Esophagus muscularis mucosa (tissue), 4 donors: ENCODE results near the gene ATP10A. TPM values are rescaled to one million over a fixed set of nuclear protein-coding genes. Genes with fewer than 3 reads are reported as not detected.

Experiments used
- DNase-seq: peaks from one replicate; pipeline ENCODE4 v3.0.0-alpha.2; 2017; ENCODE audit errors: extremely low spot score
- H3K27ac ChIP-seq, 4 donors: fragments of 200-600 bp; sonication (generic); replicated peaks in 1 of 4; 1 replicate in 3 of 4; 2 replicates in 1 of 4; pipeline ENCODE4 v1.5.1; 2016 to 2019; ENCODE audit warnings: mild to moderate bottlenecking in 1 of 4
- H3K27me3 ChIP-seq, 4 donors: fragments of 200-600 bp; sonication (generic); one replicate each; pipeline versions ENCODE4 v1.5.1 to v1.6.0; 2016 to 2019
- H3K36me3 ChIP-seq, 4 donors: fragments of 200-600 bp; sonication (generic); one replicate each; pipeline ENCODE4 v1.5.1; 2016 to 2019
- H3K4me1 ChIP-seq, 4 donors: fragments of 200-600 bp; sonication (generic); one replicate each; pipeline ENCODE4 v1.5.1; 2016 to 2019
- H3K4me3 ChIP-seq, 4 donors: fragments of 200-600 bp; sonication (generic); 1 replicate in 2 of 4; 2 replicates in 2 of 4; pipeline ENCODE4 v1.5.1; 2016 to 2019; ENCODE audit warnings: mild to moderate bottlenecking in 4 of 4, moderate library complexity in 1 of 4
- H3K9me3 ChIP-seq, 4 donors: fragments of 200-600 bp; sonication (generic); 1 replicate in 3 of 4; 2 replicates in 1 of 4; pipeline ENCODE4 v1.5.1; 2016 to 2019
- CTCF ChIP-seq, 3 experiments: fragments of 200-600 bp in 2 of 3; fragments of 450-650 bp in 1 of 3; sonication (generic) in 2 of 3; IDR thresholded peaks; one replicate each; pipeline ENCODE4 v1.5.1; 2017 to 2019; ENCODE audit warnings: antibody characterized with exemption in 3 of 3, mild to moderate bottlenecking in 2 of 3, moderate library complexity in 1 of 3
- EP300 ChIP-seq: sonication (generic); formaldehyde crosslinking; IDR thresholded peaks from one replicate; pipeline ENCODE4 v1.6.1; 2017; ENCODE audit warnings: antibody characterized with exemption
- POLR2A ChIP-seq: fragments of 450-650 bp; IDR thresholded peaks from one replicate; pipeline ENCODE4 v1.6.1; 2017; ENCODE audit warnings: antibody characterized with exemption, moderate library complexity, mild to moderate bottlenecking, low read depth
- POLR2AphosphoS5 ChIP-seq, 2 donors: sonication (generic); formaldehyde crosslinking; IDR thresholded peaks; one replicate each; pipeline ENCODE4 v1.6.1; 2017; ENCODE audit warnings: antibody characterized with exemption in 2 of 2
- WGBS: methylation state at CpG from one replicate; pipeline ENCODE4 v1.1.5; 2018; 5-methylcytosine and 5-hydroxymethylcytosine counted together
- intact Hi-C: fragments of 100-400 bp; cut with DNase I; formaldehyde crosslinking; loops from one replicate; pipeline ENCODE4 v1.15.1; 2023
- total RNA-seq, 4 donors: library from RNA; depleted of rRNA; stranded (reverse); fragments of >200 nt; gene quantifications; one replicate each; pipeline versions ENCODE4 v1.1.0 to v1.2.1, GENCODE V29; 2016

Gene ATP10A
- total RNA-seq, 4 donors from 2014 or later, result 23.9 to 51.9 (median 32.6) TPM

DNA sequence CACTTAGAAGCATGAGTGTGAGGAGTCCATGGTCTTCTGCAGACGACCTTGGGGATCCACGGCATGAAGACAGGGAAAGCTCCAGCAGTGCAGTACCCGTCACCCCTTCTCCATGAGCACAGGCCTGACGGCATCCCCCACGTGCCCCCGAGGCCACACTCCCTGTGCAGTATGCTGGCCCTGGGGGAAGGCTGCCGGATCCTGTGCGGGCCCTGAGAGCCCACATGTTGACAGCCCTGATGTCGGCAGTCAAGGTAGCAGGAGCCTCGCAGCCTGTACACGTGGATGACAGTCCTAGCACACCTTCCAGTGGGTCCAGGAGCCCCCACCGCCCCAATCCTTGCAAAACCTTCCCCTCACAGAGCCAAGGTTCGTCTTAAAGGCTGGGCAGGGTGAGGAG is 195.3 kb downstream of the ATP10A start:
- Histone ChIP-seq H3K27me3 (no peaks in the 10 kb centered on the region), H3K9me3 (no peaks in the 10 kb centered on the region), H3K4me1 (peaks cover 21 to 50% (median 46%) of the 10 kb centered on the region in 4 donors), H3K4me3 (no peak overlapping the region), H3K36me3 (no peaks in the 10 kb centered on the region), H3K27ac (peak overlapping the region; percentile 13 to 94 (median 88))
- WGBS, result 86% methylated on average over 13 of the region's 13 CpGs
- TF ChIP-seq POLR2AphosphoS5 (IDR thresholded peaks at IDR 0.05) (no peak), CTCF (IDR thresholded peaks at IDR 0.05) (no peak), EP300 (no peak), POLR2A (no peak)
- no peak for DNase-seq
- intact Hi-C loops, result loop anchor here (10.0 kb wide), 1 partner anchor 103 kb away; no protein-coding TSS in a partner anchor

- Histone ChIP-seq H3K36me3 (no peaks in the 10 kb centered on the region), H3K27me3 (no peaks in the 10 kb centered on the region), H3K27ac (no peak overlapping the region), H3K9me3 (no peaks in the 10 kb centered on the region), H3K4me1 (peaks cover 11 to 43% (median 27%) of the 10 kb centered on the region in 4 donors), H3K4me3 (no peak overlapping the region)
- intact Hi-C loops, result loop anchor here (10.0 kb wide), 1 partner anchor 101 kb away; no protein-coding TSS in a partner anchor
- DNase-seq, result no peak
- WGBS, result 85% methylated on average over 3 of the region's 3 CpGs
- no peak for TF ChIP-seq POLR2AphosphoS5 (IDR thresholded peaks at IDR 0.05)
- TF ChIP-seq CTCF (IDR thresholded peaks at IDR 0.05), result no peak
- TF ChIP-seq POLR2A, result no peak
- no peak for TF ChIP-seq EP300
Measured at GRCh38 chr15:25665913-25666312, 197.2 kb downstream of the ATP10A start.

DNA sequence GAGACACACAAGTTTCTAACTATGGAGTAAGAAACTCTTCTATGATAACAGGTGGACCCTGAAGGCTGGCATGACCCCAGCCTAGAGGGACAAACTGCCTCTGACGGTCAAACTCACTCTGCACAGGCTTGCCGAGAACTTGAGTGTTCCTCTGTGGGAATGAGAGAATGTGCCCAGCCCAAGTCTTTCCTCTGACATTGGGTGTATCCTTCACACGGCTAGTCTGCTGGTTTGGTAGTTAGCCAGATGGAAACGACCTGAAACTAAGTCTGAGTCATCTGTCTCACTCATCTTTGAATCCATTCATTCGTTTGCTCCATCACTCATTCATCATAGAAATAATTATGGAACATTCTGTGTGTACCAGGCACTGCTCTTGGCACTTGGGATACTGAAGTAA is 198.4 kb downstream of the ATP10A start:
- Histone ChIP-seq H3K27me3 (no peaks in the 10 kb centered on the region), H3K4me3 (no peak overlapping the region), H3K9me3 (no peaks in the 10 kb centered on the region), H3K4me1 (peaks cover under 1 to 33% (median 16%) of the 10 kb centered on the region in 4 donors), H3K36me3 (no peaks in the 10 kb centered on the region), H3K27ac (no peak overlapping the region)
- WGBS, result 49% methylated on average over 5 of the region's 5 CpGs
- TF ChIP-seq CTCF (IDR thresholded peaks at IDR 0.05), result no peak
- no peak for TF ChIP-seq POLR2A
- no peak for TF ChIP-seq EP300
- TF ChIP-seq POLR2AphosphoS5 (IDR thresholded peaks at IDR 0.05), result no peak
- DNase-seq, result no peak
- intact Hi-C loops, result loop anchor here (10.0 kb wide), 1 partner anchor 100 kb away; no protein-coding TSS in a partner anchor

DNA sequence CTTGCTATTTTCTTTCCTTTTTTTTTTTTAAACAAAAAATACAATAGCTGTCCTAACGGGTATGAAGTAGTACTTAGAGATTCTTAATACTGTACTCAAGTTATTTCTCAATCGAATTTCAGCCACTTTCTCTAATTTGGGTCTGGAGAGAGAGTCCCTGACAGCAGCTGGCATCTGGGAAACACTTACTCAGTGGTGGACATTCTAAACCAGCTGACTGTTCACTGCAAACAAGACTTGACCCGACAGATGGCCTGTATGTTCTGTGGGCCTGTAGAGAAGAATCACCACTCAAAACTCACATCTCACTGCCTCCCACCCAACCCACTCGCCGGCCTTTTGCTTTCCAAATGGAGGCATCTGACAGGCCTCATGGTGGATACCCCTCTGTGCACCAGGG is 199.6 kb downstream of the ATP10A start:
- Histone ChIP-seq H3K4me3 (no peak overlapping the region), H3K27ac (no peak overlapping the region), H3K9me3 (no peaks in the 10 kb centered on the region), H3K4me1 (peaks cover 0 to 21% (median 4%) of the 10 kb centered on the region in 4 donors), H3K36me3 (no peaks in the 10 kb centered on the region), H3K27me3 (no peaks in the 10 kb centered on the region)
- no peak for DNase-seq
- intact Hi-C loops, result loop anchor here (10.0 kb wide), 1 partner anchor 99 kb away; no protein-coding TSS in a partner anchor
- WGBS, result 86% methylated on average over 5 of the region's 5 CpGs
- TF ChIP-seq EP300 (no peak), POLR2A (no peak), POLR2AphosphoS5 (IDR thresholded peaks at IDR 0.05) (no peak), CTCF (IDR thresholded peaks at IDR 0.05) (no peak)

DNA sequence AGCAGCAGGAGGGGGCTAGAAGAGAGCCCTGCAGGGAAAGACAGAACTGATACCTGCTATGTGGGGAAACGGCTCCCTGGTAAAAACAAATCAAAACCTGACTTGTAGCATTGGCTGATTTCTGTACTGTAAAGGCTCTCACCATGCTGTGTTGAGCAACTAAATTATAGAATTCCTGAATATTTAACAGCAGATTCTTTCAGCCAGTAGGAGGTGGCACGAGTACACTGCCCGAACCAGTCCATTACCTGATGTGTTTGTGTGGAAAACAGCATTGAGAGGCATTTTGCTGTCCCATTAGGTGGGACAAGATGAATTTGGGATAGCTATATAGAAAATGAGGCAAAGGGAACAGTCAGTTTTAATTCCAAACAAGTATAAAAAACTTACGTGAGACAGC is 201.2 kb downstream of the ATP10A start:
- Histone ChIP-seq H3K36me3 (no peaks in the 10 kb centered on the region), H3K9me3 (no peaks in the 10 kb centered on the region), H3K4me3 (no peak overlapping the region), H3K27ac (peak overlapping the region in 1 of 4 donors; percentile 32), H3K27me3 (no peaks in the 10 kb centered on the region), H3K4me1 (peaks cover 0 to 14% (median 0%) of the 10 kb centered on the region in 4 donors)
- intact Hi-C loops, result loop anchor here (10.0 kb wide), 1 partner anchor 97 kb away; no protein-coding TSS in a partner anchor
- DNase-seq, result no peak
- TF ChIP-seq POLR2A, result no peak
- TF ChIP-seq CTCF (IDR thresholded peaks at IDR 0.05), result peak in 1 of 3 experiments; percentile 20
- WGBS, result 76% methylated on average over 4 of the region's 4 CpGs
